GM18861 (cell line): Measurements from ENCODE around the gene CERKL.

ENCODE experiments used
- ATAC-seq: cut with Tn5 transposase; IDR thresholded peaks from one replicate; pipeline ENCODE4 v1.9.1; 2021; ENCODE audit not compliant: unreplicated experiment

The CERKL gene

DNA sequence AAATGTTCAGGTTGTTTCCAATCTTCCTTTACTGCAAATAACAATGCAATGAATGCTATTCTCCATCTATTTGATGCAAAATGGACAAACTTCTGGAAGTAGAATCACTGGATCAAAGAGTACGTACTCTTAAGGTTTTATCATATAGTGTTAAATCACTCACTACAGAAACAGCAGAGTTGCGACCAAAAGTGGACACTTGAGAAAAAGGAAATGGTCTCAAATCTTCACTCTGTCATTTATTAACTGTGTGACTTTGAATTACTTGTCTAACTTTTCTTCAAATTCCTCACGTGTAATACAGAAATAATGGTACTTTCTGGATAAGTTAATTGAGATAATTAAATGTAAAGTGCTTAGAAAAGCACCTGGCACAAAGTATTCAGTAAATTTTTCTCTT is 78.1 kb downstream of the CERKL start:
- ATAC-seq: peak; percentile 55

DNA sequence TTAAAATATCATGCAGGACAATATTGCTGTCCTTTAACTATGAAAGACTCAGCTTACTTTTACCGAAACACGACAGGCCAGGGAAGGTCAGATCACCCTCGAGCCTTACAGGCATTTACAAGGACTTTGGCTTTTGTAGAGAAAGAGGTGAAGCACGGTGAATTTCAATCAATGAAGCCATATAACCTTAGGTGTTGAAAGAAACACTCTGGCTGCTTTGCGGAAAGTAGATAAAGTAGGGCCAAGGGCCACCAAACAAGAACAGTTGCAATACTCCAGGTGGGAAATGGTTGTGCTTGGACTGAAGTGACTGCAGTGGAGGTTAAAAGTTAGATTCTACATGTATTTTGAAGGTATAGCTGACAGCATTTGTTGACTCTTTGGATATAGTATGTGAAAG is 80.5 kb downstream of the CERKL start:
- ATAC-seq: no peak

- ATAC-seq: no peak
Measured at GRCh38 chr2:181575650-181576025, 81.3 kb downstream of the CERKL start.

DNA sequence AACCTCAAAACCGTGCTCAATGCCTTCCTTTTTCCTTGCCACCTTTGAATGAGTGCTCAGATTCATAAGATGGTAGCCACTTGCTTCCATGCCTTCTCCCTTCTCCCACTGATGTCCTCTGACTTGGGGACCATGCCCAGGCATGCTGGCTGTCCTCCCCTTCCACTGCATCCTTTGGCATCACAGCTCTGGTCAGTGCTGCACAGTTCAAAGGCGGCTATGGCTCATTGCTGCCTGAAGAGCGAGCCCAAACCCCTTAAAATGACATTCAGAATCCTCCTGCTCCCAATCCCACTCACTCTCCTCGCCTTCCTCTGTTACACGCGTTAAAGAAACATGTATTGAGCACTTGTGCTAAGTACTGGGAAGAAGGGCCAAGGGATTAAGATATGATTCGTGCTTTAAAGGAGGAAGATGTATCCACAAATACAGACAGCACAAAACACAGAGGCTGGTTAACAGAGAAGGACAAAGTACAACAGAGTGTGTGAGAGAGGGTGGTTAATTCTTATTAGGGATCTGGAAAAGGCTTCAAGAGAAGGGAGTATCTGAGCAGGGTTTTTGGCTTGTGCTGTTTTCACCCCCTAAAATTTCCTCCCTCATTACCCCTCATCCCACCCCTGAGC is 81.8 kb downstream of the CERKL start:
- no peak for ATAC-seq

DNA sequence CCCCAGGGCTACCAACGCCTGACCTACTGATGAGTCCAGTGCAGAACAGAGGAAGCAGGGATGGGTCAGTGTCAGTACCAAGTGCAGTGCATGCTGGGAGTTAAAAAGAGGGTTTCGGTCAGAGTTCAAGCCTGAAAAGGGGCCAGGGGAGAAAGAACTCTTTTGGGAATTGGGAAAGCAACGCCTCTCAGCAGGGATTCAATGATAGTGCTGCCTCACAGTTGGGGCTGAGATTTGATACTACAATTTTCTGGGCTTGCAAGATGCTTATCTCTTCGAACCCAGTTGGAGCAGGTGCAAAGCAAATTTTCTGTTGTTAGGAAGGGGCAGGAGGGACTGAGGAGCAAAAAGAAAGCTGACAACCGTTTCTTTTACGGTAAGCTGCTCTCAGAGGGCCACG is 82.6 kb downstream of the CERKL start:
- ATAC-seq: no peak

DNA sequence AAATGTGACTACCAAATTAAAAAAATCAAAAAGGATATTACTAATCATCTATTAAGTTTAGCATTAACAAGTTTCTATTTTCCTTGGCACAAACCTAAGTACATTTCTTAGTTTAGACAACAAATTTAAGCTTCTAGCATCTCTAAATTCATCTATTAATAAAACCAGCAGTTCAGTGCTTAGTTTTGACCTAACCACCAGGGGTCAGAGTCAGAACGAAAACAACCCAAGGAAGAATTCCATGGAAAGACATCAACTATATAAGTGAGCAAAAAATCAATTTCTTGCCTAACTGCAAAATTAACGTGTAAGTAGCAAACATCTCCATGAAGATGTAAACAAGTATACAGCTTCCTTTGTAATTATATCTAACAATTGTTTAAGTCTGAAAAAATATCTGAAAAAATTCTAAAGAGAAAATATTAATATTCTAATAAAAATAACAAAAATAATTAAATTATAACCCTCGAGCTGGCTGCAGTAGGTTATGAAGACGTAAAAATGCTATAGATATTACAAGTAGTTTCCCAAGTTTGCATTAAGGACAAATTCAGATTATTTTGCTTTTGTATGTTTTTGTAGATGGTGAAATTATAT is 83.7 kb downstream of the CERKL start:
- ATAC-seq: no peak

- ATAC-seq: no peak
Measured at GRCh38 chr2:181570833-181571661, 85.9 kb downstream of the CERKL start.

GRCh38 chr2:181570059-181570458 is 86.8 kb downstream of the CERKL start:
- ATAC-seq: no peak

DNA sequence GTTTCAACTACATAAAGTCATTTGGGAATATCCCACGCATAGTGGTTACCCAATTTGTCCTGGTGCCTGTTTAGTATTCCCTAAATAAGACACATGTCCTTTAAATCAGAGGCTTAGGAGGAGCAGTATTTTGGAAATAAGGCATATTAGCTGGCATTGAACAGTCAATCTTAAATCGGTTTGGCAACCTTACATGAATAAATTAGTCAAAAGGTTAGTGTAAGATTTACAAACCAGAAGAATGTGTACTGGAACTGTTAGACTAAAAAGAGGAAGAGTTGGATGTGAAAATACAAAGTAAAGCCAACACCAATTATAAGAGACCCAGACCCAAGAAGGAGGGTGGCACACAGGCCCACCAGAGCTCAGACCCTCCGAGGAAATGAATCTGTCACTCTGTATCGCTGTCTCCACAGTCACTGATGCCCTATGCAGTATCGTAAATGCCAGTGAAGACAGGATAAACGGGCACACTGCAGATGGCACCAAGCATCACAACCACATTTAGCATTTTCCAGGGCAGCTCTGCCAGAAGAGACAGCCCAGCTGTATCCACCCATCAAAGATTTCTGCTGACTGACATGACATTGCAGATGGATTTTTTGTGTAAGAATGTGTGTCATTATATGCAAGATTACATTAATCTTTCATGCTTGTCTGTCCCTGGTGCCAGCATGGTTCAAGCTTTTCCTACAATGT is 90.4 kb downstream of the CERKL start:
- no peak for ATAC-seq

- no peak for ATAC-seq
Measured at GRCh38 chr2:181563101-181563692, 93.7 kb downstream of the CERKL start.

GRCh38 chr2:181558371-181558770 is 98.5 kb downstream of the CERKL start:
- ATAC-seq: no peak

GRCh38 chr2:181554061-181554830 is 102.7 kb downstream of the CERKL start:
- no peak for ATAC-seq

DNA sequence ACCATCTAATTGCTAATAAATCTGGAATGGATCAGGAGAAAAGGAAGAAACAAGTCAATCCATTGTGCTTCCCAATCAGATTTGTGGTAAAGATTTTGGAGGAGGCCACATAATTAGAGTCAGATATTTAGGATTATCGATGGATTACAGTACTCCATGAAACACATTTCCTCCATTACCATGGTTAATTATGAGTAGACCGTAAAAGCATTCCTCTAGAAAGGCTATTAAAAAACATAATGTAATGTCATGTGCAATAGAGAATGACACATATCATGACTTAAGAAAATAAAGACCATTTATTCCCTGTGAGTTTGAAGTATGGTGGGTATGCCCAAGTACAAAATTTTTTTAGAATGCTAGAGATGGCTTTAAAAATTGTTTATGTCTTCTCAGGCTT is 103.7 kb downstream of the CERKL start:
- no peak for ATAC-seq

DNA sequence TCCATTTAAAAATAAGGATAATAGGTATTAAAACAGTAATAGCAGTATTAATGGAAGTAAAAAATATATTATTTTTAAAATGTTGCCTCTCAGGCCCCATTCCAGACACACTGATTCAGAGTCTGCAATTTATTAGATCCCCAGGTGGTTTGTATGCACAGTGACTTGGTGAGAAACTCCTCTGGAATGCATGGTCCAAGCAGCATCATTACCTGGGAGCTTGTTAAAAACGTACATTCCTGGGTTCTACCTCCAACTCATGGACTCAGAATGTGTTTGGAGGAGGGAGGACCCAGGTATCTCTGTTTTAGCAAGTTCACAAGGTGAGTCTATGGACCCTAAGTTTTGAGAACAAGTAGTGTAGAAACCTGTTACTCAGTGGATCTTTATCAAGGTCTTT is 104.1 kb downstream of the CERKL start:
- no peak for ATAC-seq

- ATAC-seq: no peak
Measured at GRCh38 chr2:181546086-181546485, 110.8 kb downstream of the CERKL start.

- ATAC-seq: no peak
Measured at GRCh38 chr2:181542170-181542569, 114.7 kb downstream of the CERKL start.

DNA sequence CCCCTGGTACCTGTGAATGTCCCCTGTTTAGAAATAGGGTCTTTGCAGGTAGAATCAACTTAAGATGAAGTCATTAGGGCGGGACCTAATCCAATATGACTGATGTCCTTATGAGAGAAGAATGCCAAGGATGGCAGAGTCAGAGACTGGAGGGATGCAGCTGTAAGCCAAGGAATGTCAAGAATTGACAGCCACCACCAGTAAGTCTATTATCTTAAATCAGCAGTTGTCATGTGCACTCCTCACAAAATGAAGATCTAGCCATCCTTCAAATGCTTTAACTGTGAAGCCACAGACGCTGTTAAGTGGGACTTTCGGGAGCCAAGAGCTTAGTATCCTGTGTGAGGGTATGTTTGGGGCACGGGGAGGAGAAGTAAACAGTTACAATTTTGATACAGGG is 116.5 kb downstream of the CERKL start:
- no peak for ATAC-seq

DNA sequence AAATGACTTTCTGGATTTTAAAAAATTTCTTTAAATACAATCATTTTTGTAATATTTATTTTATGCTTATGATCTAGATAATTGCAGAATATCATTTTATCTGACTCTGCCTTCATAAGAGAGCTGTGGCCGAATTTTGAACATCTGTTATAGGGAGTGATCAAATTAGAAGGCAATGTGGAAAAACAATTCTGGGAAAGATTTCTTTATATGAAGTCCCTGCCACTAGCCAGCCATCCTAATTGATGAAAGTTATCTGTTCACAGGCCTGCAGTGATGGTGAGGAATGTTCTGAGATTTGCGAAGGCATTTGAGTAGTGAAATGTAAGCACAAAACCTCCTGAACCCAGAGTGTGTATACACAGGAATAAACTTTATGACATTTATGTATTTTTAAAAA is 120.2 kb downstream of the CERKL start:
- no peak for ATAC-seq

DNA sequence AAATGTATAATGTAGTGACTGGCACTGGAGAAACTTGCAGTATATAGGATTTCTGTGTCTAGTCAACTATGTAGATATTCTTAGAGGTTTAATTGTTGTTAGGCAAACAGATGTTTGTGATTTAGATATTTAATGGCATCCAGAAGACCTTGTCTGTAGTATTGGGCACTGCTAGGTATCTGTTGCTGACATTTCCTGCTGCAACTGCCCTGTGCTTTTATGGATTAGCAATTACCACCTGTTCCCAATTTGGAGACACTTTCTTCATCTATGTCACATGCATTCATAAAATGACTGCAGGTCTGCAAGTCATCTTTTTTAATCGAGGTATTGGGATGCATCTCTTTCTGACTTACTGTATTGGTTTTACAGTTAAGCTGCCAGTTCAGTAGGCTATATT is 128.5 kb downstream of the CERKL start:
- ATAC-seq: no peak

DNA sequence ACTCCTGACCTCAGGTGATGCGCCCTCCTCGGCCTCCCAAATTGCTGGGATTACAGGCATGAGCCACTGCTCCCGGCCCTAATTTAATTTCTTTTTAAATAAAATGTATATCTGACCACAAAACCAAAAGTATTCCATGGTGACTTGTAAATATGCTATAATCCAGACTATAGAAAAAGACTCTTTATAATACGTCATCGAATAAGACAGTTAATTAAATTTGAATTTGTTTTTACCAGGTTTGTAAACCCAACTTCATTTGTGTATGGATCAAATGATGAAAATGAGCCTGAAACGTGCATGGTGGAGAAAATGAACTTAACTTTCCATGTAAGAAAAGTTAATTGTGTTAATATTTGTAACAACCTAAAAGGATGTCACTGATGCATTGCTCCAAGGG is 129.8 kb downstream of the CERKL start:
- no peak for ATAC-seq

- ATAC-seq: no peak
Measured at GRCh38 chr2:181526014-181526413, 130.9 kb downstream of the CERKL start.
